Osteoblast (primary cell): Measurements from ENCODE around the gene CCDC28A. TPM values are rescaled to one million over a fixed set of nuclear protein-coding genes. Genes with fewer than 3 reads are reported as not detected.

ENCODE experiments used
- DNase-seq: peaks from one replicate; pipeline ENCODE4 v3.0.0; 2011; ENCODE audit warnings: low spot score, mixed read lengths; ENCODE audit not compliant: insufficient read length; ENCODE audit errors: missing footprints
- H2AFZ ChIP-seq: 2 replicates; pipeline ENCODE4 v1.6.0; 2011; ENCODE audit warnings: mild to moderate bottlenecking, low read length
- H3K27ac ChIP-seq: 2 replicates; pipeline ENCODE4 v1.5.1; 2011; ENCODE audit warnings: mild to moderate bottlenecking, low read depth, low read length, moderate library complexity
- H3K27me3 ChIP-seq: 2 replicates; pipeline ENCODE4 v1.6.0; 2012; ENCODE audit warnings: mild to moderate bottlenecking, control low read depth, inconsistent platforms, low read length, moderate library complexity; ENCODE audit not compliant: insufficient read depth
- H3K36me3 ChIP-seq: 2 replicates; pipeline ENCODE4 v1.5.1; 2011; ENCODE audit warnings: mild to moderate bottlenecking, low read length, control low read depth, moderate library complexity; ENCODE audit not compliant: insufficient read depth
- H3K4me1 ChIP-seq: 2 replicates; pipeline ENCODE4 v1.5.1; 2011; ENCODE audit warnings: mild to moderate bottlenecking, low read length, control low read depth, moderate library complexity; ENCODE audit not compliant: insufficient read depth
- H3K4me2 ChIP-seq: 2 replicates; pipeline ENCODE4 v1.6.0; 2011; ENCODE audit warnings: mild to moderate bottlenecking, low read length; ENCODE audit not compliant: insufficient read depth
- H3K4me3 ChIP-seq: fragments of 200-600 bp; sonication (generic); 3 replicates; pipeline ENCODE4 v1.5.1; 2012; ENCODE audit warnings: mild to moderate bottlenecking, low read length, inconsistent platforms; ENCODE audit not compliant: insufficient read depth
- H3K79me2 ChIP-seq: 2 replicates; pipeline ENCODE4 v1.6.0; 2012; ENCODE audit warnings: mild to moderate bottlenecking, low read length, control low read depth, inconsistent platforms; ENCODE audit not compliant: insufficient read depth
- H3K9me3 ChIP-seq: 2 replicates; pipeline ENCODE4 v1.5.1; 2011; ENCODE audit warnings: low read depth, low read length, control low read depth
- H4K20me1 ChIP-seq: 2 replicates; pipeline ENCODE4 v1.6.0; 2012; ENCODE audit warnings: mild to moderate bottlenecking, low read length, control low read depth; ENCODE audit not compliant: insufficient read depth
- total RNA-seq: library from RNA; depleted of rRNA; stranded (reverse); fragments of >200 nt; gene quantifications from 2 replicates; pipeline ENCODE4 v1.2.3, GENCODE V29; 2012
- TF ChIP-seq, protein P1 (sequence below): IDR thresholded peaks from 2 replicates; pipeline ENCODE4 v1.5.1; 2011; ENCODE audit warnings: mild to moderate bottlenecking, low read depth, low read length, moderate library complexity; ENCODE audit errors: extremely low read depth

Gene CCDC28A
- total RNA-seq, 1 donor, result 11.2 TPM

DNA sequence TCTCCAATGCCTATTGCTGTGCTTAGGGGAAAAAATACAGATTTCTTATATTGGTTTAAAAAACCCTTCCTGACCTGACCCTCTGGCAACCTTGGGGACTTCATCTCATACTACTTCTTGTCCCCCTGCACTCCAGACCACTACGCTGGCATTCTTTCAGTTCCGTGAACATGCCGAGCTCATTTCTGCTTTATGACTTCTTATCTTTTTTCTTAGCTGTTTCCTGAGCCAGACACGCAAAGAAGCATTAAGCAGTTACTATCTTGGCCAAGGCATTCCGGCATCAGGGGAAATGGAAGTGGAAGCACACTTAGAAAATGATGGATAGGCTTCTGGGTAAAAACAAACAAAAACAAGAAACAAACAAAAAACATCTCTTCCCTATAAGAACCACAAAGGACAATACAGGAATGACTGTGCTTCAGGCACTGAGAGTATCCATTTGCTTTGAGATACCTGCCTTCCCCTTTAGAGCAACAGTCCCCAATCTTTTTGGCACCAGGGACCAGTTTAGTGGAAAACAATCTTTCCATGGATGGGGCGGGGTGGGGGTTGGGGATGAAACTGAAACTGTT lies 4.4 kb upstream of the CCDC28A start:
- TF ChIP-seq, protein P1, sequence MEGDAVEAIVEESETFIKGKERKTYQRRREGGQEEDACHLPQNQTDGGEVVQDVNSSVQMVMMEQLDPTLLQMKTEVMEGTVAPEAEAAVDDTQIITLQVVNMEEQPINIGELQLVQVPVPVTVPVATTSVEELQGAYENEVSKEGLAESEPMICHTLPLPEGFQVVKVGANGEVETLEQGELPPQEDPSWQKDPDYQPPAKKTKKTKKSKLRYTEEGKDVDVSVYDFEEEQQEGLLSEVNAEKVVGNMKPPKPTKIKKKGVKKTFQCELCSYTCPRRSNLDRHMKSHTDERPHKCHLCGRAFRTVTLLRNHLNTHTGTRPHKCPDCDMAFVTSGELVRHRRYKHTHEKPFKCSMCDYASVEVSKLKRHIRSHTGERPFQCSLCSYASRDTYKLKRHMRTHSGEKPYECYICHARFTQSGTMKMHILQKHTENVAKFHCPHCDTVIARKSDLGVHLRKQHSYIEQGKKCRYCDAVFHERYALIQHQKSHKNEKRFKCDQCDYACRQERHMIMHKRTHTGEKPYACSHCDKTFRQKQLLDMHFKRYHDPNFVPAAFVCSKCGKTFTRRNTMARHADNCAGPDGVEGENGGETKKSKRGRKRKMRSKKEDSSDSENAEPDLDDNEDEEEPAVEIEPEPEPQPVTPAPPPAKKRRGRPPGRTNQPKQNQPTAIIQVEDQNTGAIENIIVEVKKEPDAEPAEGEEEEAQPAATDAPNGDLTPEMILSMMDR, result no peak

DNA sequence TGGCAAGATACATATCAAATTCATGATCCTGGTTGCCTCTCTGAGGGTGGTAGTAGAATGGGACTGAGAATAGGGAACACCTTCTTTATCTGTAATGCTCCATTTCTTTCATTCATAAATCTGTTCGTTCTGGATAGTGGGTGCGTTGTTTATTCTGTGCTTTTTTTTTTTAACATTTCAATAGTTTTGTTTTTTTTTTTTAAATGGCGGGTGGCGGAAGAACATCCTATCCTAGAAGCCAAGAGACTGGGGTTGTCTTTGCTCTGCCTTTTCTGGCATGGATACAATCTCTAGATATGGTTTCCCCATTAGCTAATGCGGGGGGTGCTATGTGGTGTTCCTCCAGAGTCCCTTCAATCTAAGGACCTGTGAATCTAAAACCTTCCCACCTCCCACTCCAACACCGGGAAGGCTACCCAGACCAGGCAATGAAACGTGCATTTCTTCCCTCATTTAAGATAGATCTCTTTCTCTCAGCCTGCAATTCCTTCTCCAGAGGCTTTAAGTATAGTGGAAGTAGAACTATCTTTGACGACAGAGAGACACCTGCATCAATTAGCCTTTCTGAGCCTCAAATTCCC lies 883 bp upstream of the CCDC28A start:
- Histone ChIP-seq H2AFZ (peak overlapping the region; percentile 89), H3K27ac (peak overlapping the region; percentile 83), H3K4me2 (peak overlapping the region; percentile 92), H3K79me2 (peaks cover 10% of the 10 kb centered on the region), H3K4me1 (peaks cover 13% of the 10 kb centered on the region), H3K4me3 (peak overlapping the region; percentile 77), H3K36me3 (peaks cover 3% of the 10 kb centered on the region), H3K9me3 (no peaks in the 10 kb centered on the region), H3K27me3 (no peaks in the 10 kb centered on the region), H4K20me1 (no peaks in the 10 kb centered on the region)
- TF ChIP-seq, protein P1, result no peak
- DNase-seq, result no peak

More for the DNA sequence above, 4.4 kb upstream of the CCDC28A start:
- Histone ChIP-seq H3K27me3 (no peaks in the 10 kb centered on the region), H3K79me2 (peaks cover 5% of the 10 kb centered on the region), H2AFZ (no peak overlapping the region), H3K9me3 (no peaks in the 10 kb centered on the region), H3K27ac (no peak overlapping the region), H3K4me3 (no peak overlapping the region), H4K20me1 (no peaks in the 10 kb centered on the region), H3K4me1 (peaks cover 10% of the 10 kb centered on the region), H3K4me2 (no peak overlapping the region), H3K36me3 (no peaks in the 10 kb centered on the region)
- no peak for DNase-seq

- H3K4me2 ChIP-seq, result peak overlapping the region; percentile 92
- no peaks in the 10 kb centered on the region for H3K9me3 ChIP-seq
- peak overlapping the region; percentile 83 for H3K27ac ChIP-seq
- TF ChIP-seq, protein P1, result no peak
- peaks cover 10% of the 10 kb centered on the region for H3K79me2 ChIP-seq
- no peaks in the 10 kb centered on the region for H4K20me1 ChIP-seq
- peak overlapping the region; percentile 89 for H2AFZ ChIP-seq
- peak overlapping the region; percentile 77 for H3K4me3 ChIP-seq
- peaks cover 13% of the 10 kb centered on the region for H3K4me1 ChIP-seq
- H3K36me3 ChIP-seq, result peaks cover 3% of the 10 kb centered on the region
- peak; percentile 17 for DNase-seq
- no peaks in the 10 kb centered on the region for H3K27me3 ChIP-seq
Measured at GRCh38 chr6:138774370-138774769, 801 bp downstream of the CCDC28A start.

- Histone ChIP-seq H3K4me2 (no peak overlapping the region), H3K4me1 (peaks cover 13% of the 10 kb centered on the region), H3K79me2 (peaks cover 10% of the 10 kb centered on the region), H3K27ac (no peak overlapping the region), H3K27me3 (no peaks in the 10 kb centered on the region), H4K20me1 (no peaks in the 10 kb centered on the region), H3K36me3 (peaks cover 3% of the 10 kb centered on the region), H3K4me3 (no peak overlapping the region), H2AFZ (no peak overlapping the region), H3K9me3 (no peaks in the 10 kb centered on the region)
- TF ChIP-seq, protein P1, result no peak
- DNase-seq, result no peak
Measured at GRCh38 chr6:138776659-138777058, 3.1 kb downstream of the CCDC28A start.
